Type B pancreatic cell (in vitro differentiated cells): Measurements from ENCODE around the gene C11orf42. TPM values are rescaled to one million over a fixed set of nuclear protein-coding genes. Genes with fewer than 3 reads are reported as not detected.

Experiments
- DNase-seq: peaks from one replicate; pipeline ENCODE4 v3.0.0; 2021; ENCODE audit warnings: mixed read lengths; ENCODE audit not compliant: unreplicated experiment; ENCODE audit errors: extremely low spot score
- H3K27ac Mint-ChIP-seq: 2 replicates; pipeline ENCODE4 v1.8.0; 2021; ENCODE audit warnings: mild to moderate bottlenecking, mixed read lengths
- H3K27me3 Mint-ChIP-seq: 2 replicates; pipeline ENCODE4 v1.8.0; 2021; ENCODE audit warnings: mixed read lengths
- H3K36me3 Mint-ChIP-seq: 2 replicates; pipeline ENCODE4 v1.8.0; 2021; ENCODE audit warnings: mixed read lengths
- H3K4me1 Mint-ChIP-seq: one replicate; pipeline ENCODE4 v1.8.0; 2021; ENCODE audit warnings: mixed read lengths; ENCODE audit not compliant: unreplicated experiment
- H3K4me3 Mint-ChIP-seq: 2 replicates; pipeline ENCODE4 v1.8.0; 2021; ENCODE audit warnings: mild to moderate bottlenecking, mixed read lengths
- H3K9me3 Mint-ChIP-seq: 2 replicates; pipeline ENCODE4 v1.8.0; 2021; ENCODE audit warnings: mixed read lengths
- CTCF ChIP-seq: fragments of 200-600 bp; sonication (generic); conservative IDR thresholded peaks from 2 replicates; pipeline ENCODE4 v1.5.0; 2021; ENCODE audit warnings: antibody characterized with exemption, mild to moderate bottlenecking
- total RNA-seq: library from RNA; stranded (reverse); gene quantifications from 2 replicates; pipeline ENCODE4 v1.2.1, GENCODE V29; 2021; ENCODE audit warnings: low replicate concordance

C11orf42 gene
- total RNA-seq, 1 donor from 2014 or later, result not detected

GRCh38 chr11:6209801-6210200 is 4.4 kb downstream of the C11orf42 start:
- Mint-ChIP-seq H3K9me3 (no peaks in the 10 kb centered on the region), H3K4me1 (no peaks in the 10 kb centered on the region), H3K27ac (no peak overlapping the region), H3K4me3 (no peak overlapping the region), H3K36me3 (peaks cover 19% of the 10 kb centered on the region), H3K27me3 (no peaks in the 10 kb centered on the region)
- TF ChIP-seq CTCF, result no peak
- no peak for DNase-seq

GRCh38 chr11:6210274-6210955 is 5.1 kb downstream of the C11orf42 start:
- Mint-ChIP-seq H3K4me3 (no peak overlapping the region), H3K9me3 (no peaks in the 10 kb centered on the region), H3K4me1 (no peaks in the 10 kb centered on the region), H3K27ac (no peak overlapping the region), H3K27me3 (no peaks in the 10 kb centered on the region), H3K36me3 (peaks cover 15% of the 10 kb centered on the region)
- DNase-seq, result no peak
- TF ChIP-seq CTCF, result no peak

GRCh38 chr11:6214530-6214929 is 9.2 kb downstream of the C11orf42 start:
- peaks cover 23% of the 10 kb centered on the region for H3K36me3 Mint-ChIP-seq
- H3K4me3 Mint-ChIP-seq, result no peak overlapping the region
- no peaks in the 10 kb centered on the region for H3K27me3 Mint-ChIP-seq
- no peaks in the 10 kb centered on the region for H3K9me3 Mint-ChIP-seq
- TF ChIP-seq CTCF, result no peak
- DNase-seq, result no peak
- no peak overlapping the region for H3K27ac Mint-ChIP-seq
- peaks cover 7% of the 10 kb centered on the region for H3K4me1 Mint-ChIP-seq

- Mint-ChIP-seq H3K27me3 (no peaks in the 10 kb centered on the region), H3K4me1 (peaks cover 7% of the 10 kb centered on the region), H3K9me3 (no peaks in the 10 kb centered on the region), H3K27ac (peak overlapping the region; percentile 92), H3K4me3 (peak overlapping the region; percentile 33), H3K36me3 (peaks cover 19% of the 10 kb centered on the region)
- TF ChIP-seq CTCF, result no peak
- no peak for DNase-seq
These were observed 11.1 kb downstream of the C11orf42 start for GRCh38 chr11:6216501-6216900.

- no peak for DNase-seq
- TF ChIP-seq CTCF, result no peak
- Mint-ChIP-seq H3K4me3 (no peak overlapping the region), H3K4me1 (peaks cover 7% of the 10 kb centered on the region), H3K9me3 (no peaks in the 10 kb centered on the region), H3K36me3 (peaks cover 19% of the 10 kb centered on the region), H3K27me3 (no peaks in the 10 kb centered on the region), H3K27ac (no peak overlapping the region)
These were observed 12.4 kb downstream of the C11orf42 start for GRCh38 chr11:6217722-6218121.

GRCh38 chr11:6219359-6219758 is 14.0 kb downstream of the C11orf42 start:
- Mint-ChIP-seq H3K27ac (peak overlapping the region; percentile 73), H3K36me3 (peaks cover 19% of the 10 kb centered on the region), H3K4me3 (no peak overlapping the region), H3K9me3 (no peaks in the 10 kb centered on the region), H3K27me3 (no peaks in the 10 kb centered on the region), H3K4me1 (peaks cover 7% of the 10 kb centered on the region)
- TF ChIP-seq CTCF, result no peak
- no peak for DNase-seq
